Suppressor macrophage treated with lipopolysaccharide for 1 hour (primary cell): ENCODE measurements around the gene OARD1.
A peak's percentile ranks its signal among the peaks of the same experiment; 100 is the strongest.

Experiments used
- DNase-seq, 3 donors: peaks; one replicate each; pipeline ENCODE4 v3.0.0-alpha.2; 2020 to 2022

Gene OARD1

DNA sequence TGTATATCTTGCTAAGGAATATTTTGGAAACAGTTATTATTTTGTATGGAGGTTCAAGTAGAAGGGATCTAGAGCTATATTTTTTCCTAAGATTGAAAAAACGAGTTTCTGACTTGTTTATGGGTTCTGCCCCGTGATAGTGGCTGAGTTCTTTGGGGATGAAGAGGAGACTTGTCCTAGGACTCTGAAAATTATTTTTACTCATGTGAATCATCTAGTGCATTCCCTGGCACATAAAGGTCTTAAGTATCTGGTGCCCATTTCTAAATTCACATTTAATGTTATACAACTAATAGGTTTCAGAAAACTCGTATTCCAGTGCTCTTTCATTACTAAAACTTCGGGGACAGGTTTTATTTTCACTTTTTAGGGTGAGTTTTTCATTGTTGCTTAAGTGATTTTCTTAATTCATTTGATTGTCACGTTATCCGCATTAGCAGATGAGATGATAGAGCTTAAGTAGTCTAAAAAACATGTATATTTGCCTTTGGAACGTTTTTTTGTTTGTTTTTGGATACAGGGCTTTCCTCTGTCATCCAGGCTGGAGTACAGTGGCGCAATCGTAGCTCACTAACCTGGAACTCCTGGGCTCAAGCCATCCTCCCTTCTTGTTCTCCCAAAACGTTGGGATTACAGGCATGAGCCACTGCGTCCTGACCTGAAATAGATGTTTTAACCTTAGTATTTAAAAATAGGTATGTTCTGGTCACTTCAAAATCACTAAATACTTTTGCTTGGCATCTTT lies 2.7 kb upstream of the OARD1 start:
- DNase-seq = no peak

DNA sequence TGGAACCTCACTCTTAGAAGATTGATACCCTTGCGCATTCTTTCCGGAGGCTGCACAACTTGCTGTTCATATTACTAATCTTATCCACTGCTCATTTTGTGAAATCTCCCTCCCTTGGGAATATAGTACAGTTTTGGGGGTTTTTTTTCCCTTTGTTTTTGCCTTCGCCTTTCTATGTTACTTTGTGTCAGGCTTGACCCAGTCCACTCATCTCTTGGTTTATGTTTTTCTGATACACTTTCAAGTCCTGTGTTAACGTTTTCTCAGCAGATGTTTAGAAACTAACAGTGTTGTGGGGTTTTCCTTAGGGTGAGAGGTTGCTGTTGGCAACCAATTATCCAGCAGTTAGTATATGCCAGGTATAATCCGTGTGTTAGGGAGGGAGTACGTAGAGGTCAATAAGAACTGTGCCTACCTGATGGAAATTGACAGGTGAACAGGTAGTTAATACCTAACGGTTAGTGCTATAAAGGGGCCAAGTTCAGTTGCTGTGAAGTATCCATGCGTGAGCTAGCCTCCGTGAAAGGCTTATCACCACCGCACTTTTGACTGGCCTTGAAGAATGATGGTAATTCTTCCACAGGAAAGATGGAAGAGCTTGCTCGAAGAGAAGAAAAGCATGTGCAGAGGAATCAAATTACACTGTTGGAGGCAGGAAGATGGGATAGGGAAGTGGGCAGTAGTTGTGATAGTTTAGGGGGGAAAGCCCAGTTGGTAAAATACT lies 2.0 kb upstream of the OARD1 start:
- DNase-seq = peak; percentile 7 to 25 (median 14)

DNA sequence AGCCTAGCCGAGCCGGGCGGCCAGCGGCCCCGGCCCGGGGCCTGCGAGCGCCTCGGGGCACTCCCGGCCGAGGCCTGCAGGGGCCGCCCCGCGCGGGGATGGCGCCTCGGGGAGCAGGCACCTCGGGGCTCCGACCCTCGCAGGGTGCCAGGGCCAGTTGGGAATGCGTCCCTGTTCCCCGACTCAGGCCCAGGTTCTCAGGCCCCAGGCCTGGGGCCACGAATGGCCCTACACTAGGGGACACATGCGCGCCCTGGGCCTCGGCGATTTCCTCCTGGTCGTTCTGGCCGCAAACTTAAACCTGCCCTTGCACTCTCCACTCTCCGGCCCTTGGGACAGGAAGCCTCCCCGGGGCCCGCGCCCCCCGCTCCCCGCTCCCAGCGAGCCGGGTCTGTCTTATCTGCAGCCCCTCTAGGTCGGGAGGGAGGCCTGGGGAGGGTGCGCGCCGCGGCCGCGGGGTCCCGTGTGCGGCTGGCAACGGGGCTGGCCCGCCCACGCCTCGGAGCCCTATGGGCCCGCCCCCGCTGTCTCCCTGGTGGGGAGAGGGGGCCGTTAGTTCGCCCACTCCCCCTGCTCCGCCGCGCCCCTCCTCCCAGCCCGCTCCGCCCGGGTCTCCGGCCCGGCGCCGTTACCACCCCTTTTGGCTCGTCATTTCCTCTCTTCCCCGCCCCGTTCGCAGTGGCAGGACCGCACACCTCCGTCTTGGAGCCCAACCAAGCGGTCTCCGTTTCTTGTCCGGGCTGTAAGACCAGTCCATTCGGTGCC lies 1.2 kb upstream of the OARD1 start:
- DNase-seq = peak; percentile 71 to 84 (median 74)

DNA sequence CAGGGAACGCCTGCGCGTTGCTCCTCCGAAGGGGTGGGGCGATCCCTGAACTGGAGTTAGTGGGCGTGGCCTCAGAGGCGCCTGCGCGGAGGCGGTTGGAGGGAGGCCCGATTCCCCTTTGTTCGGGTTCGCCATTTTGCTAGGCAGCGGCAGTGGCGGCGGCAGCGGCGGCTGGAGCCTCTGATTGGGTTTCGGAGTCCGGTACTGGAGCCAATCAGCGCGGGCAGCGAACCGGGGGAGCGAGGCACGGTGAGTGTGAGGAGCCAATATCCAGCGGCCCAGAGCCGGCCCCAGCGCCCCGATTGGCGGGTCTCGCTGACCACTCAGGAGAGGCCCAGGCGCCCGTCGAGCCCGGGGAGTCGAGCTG lies 663 bp upstream of the OARD1 start, which contains the start of gene NFYA:
NFYA (plus strand) TSS at position 139 of the 367 bp plus-strand sequence. CDS start 6,116 bp downstream, outside the sequence.
- DNase-seq = no peak

DNA sequence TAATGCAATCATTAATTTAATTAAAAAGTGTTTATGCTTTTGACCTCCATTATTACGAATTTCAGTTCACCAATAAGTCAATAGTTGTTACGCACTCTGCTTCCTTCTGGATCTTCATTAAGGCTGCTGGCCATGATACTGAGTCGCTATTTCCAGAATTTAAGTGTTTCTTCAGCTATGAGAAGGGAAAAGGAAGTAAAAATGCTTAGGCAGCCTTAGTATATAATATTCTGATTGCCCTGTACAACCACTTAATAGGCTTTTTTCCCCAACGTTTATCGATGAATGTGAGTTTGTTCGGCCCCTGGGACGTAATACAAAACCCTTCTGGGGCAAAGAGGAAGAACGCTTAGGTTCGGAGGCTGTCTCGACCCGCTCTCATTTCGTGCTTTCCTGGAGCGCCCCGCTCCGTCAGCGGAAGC lies 644 bp downstream of the OARD1 start:
- peak in 1 of 3 donors; percentile 93 for DNase-seq

DNA sequence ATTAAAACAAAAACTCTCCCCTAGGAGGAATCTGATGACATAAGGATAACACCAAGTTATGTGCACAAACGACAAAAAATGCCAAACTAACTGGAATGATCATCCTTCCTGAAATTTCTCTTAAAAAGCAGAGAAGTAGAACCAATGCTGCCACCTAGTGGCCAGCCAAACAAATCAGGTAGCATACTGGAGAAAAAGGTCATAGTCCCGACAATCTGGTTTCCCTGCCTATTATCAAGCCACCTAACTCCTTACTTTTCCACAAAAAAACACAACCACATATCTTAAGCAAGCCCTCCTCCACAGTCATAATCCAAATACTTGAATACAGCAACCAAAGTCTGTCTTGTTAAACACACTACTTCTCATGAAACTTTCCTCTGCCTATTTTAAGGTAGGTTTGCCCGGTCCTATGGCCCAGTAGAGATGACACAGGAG lies 5.3 kb downstream of the OARD1 start:
- peak; percentile 84 to 89 (median 88) for DNase-seq

DNA sequence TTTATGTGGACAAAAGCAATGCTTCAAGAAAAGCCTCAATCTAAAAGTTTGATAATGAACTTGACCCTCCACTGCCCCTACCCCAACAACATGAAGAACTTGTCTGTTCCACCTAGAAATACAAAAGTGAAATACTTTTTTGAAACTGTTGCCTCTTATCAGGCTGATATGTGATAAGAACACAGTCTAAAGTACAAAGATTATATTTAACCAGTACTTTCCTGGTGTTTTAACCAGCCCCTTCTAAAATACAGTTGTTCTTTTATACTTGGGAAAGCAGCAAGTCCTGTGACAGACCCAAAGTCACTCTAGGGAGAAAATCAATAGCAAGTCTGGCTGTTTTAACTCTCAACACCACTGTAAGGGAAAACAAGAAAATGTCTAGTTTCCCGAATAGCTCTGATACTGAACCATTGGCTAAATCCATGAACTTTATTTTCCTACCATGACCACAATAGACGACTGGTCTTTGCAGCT lies 6.6 kb downstream of the OARD1 start:
- DNase-seq = no peak

DNA sequence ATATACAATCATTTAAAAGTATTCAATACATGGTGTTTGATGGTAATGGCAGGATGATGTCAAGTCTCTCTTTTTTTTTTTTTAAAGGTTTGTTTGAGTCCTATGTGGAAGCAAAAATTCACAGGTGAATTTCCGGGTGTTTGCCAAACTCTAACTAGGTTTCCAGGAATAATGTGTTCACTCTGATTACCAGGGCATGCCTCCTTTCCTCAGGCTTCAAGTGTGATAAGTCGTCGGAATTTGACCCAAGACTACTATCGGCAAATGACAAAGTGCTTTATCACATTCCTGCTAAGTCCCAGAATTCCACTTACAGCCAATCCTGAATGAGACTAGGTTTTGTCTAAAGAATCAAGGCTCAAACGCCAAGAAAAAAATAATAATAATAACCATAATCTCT lies 7.3 kb downstream of the OARD1 start:
- no peak for DNase-seq

DNA sequence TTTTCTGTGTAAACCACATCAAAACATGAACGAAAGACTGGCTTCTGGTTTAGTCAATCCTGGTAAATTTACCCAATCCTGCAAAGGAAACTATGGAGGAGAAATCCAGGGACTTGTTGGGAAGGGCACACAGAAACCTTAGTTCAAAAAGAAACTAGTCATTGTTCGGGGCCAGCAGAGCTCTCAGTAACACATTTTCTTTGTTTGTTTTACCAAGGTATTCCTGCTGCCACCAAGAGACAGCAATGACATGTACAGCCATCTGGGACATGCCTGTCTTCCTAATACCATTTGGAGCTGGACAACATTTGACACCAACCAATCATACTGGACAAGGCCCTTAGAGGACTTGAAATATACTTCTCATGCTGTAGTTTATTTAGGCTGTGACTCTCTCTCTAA lies 8.3 kb downstream of the OARD1 start:
- DNase-seq = no peak

DNA sequence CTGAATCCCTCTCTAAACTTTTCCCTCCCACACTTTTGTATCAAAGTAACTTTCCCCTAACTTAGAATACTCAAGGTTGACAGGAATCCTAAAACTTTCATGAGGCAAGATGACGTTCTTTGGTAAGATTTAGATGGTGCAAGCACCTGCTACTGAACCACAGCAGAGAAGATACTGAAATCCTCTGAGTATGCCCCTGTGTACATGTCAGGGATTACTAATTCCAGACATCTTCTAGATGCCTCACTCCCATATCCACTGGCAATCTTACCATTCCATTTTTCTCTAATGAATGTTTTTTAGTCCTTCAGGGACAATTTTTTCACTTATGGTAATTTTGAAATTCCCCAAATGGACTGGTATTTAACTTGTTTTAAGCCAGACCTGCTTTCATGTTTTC lies 10.1 kb downstream of the OARD1 start:
- no peak for DNase-seq

DNA sequence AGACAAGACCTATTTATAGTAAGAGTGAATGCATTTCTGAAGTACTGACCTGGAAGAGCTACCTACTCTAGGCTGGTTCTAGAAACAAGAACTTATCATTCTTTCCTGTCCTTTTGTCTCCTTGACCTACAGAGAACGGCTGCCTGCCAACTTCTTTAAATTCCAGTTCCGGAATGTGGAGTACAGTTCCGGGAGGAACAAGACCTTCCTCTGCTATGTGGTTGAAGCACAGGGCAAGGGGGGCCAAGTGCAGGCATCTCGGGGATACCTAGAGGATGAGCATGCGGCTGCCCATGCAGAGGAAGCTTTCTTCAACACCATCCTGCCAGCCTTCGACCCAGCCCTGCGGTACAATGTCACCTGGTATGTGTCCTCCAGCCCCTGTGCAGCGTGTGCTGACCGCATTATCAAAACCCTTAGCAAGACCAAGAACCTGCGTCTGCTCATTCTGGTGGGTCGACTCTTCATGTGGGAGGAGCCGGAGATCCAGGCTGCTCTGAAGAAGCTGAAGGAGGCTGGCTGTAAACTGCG lies 10.9 kb downstream of the OARD1 start:
- no peak for DNase-seq

DNA sequence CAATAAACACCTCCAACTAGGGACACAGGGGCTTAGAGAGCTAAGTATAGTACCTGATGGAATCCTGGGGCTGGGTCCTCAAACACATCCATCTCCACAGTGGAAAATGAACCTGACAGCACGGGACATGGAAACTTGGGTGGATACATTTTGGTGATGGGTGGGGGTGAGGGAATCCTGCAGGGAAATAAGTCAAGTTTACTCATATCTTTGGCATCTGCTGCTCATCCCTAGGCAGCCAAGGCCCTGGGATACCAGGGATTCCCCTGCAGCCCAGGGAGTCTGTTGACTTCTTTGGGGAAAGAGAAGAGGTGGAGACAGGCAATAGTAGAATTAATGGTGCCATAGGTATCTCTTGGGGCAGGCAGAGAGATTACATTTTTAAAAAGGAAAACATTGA lies 12.6 kb downstream of the OARD1 start:
- no peak for DNase-seq

DNA sequence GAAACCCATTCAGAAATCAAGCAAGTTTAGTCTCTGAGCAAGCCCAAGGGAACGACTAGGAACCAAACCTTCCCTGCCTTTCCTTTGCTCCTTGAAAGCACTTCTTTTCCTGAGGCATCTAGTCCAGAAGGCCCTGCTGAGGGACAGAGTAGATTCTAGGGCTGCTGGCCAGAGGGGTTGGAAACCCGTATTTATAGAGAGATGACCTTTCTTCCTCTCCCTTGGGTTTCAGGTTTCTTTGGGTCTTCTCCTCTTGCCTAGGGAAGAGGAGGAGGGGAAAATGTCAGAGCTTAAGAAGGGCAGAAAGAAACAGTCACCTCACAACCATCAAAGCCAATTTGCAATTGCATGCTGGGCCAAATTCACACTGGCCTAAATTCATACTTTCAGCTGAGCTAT lies 13.4 kb downstream of the OARD1 start:
- DNase-seq = no peak

DNA sequence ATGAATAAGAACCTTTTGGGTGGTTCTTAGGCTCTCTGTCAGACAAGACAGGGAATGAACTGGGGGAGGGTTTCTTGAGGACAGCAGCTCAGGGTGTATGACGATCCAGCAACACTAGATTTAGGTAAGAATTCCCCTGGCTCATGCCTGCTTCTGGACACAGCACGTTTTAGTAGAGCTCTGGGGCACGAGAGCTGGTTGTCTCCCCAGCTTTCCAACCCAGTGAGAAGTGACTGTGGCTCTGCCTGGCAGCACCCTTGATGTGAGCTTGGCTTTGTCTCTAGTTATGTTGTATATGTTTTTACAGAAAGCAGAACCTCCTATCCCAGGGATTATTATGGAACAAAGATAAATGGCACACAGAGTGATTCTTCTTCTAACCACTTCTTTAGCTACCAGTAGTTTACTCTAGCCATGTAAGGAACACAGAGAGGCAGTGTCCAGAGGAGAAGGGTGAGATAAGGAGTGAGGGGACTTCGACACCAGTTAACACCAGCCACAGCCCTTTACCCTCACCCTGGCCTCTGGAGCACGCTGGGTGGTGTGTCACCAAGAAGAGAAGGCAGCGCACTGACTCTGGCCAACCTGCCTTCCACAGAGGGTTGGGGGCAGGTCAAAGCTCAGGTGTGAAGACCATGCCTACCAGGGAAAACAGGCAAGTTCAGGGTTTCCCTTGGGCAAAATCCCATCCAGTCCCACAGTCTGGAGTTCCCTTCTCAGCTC lies 15.2 kb downstream of the OARD1 start:
- DNase-seq = no peak

DNA sequence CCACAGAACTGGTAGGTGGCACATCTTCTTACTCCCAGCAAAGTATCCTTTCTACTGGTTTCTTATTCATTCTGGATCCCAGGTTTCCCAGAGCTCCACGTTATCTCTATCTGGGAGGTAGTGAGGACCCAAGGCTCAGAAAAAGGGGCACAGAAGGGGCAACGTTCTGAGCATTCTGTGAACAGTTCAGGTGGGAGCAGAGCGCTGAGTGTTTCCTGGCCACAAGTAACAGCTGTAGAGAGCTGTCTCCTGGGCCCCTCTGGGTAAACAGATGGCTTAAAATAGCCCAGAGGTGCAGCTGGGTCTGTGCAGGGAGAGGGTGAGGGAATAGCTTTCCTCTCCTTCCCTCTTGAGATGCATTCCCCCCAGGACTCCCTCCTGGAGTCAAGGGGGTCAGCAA lies 17.0 kb downstream of the OARD1 start:
- DNase-seq = no peak

DNA sequence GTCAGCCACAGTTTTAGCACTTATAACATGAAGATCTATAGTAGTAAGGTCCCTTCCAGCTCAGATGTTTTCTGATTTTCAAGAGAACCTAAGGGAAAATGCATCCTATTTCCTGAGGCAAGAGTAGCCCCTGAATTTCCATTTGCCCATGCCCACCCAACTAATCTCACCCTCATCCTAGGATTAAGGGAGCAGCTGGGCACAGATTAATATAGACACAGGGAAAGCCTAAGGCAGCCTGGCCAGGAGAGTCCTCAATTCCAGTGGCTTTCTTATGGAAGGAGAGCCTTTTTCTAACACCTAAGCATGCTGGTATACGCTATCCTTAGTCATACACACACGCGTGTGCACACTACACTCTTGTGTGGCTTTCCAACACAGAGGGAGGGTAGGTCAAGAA lies 17.6 kb downstream of the OARD1 start:
- no peak for DNase-seq

DNA sequence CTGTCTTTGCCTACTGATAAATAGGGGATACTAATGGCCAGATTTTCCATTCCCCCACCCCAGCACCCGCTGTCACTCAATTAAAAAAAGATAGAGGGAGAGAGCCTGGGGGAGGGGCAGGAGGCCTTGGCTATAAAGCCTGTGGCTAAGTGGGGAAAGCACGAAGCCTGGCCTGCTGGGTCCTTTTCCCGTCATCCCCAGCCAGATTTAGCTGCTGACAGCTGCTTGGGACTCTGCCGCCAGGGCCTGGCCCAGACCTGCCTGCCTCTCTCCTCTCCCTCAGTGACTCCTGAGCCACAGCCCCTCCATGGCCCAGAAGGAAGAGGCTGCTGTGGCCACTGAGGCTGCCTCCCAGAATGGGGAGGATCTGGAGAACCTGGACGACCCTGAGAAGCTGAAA lies 19.1 kb downstream of the OARD1 start, which contains the start of gene APOBEC2:
APOBEC2 (plus strand) TSS at position 162 of the 400 bp plus-strand sequence; CDS start at position 308, 146 bp downstream.
- no peak for DNase-seq

DNA sequence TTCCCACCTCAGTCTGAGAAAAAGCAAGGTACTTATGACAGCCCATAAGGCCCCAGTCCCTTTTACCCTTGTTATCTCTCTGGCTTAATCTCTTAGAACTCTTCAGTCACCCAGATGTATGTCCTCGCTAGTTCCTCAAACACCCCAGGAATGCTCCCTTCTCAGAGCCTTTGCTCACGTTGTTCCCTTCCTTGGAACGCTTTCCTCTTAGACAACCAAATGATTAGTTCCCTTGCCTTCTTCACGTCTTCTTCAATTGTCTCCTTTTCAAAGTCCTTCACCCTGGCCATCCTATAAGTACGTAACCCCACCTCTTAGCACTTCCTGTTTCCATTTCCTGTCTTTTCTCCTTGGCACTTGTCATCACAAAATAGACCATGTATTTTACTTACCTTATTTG lies 20.3 kb downstream of the OARD1 start:
- peak; percentile 28 to 40 (median 35) for DNase-seq

DNA sequence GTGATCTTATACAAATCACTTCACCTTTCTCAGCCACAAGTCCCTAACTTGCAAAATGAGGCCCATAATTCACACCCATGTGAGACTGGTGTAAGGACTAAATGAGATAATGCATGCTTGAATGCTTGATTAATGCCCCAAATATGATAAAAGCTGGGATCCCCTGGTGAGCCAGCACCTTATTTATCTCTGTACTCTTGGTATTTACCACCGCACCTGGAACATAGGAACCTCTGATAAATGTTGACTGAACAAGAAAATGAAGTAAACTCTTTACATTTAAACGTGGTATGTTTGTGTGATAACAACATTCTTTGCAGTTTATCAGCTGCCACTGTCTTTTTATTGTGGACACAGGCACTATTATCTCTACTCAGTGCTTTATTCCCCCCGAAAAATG lies 21.6 kb downstream of the OARD1 start:
- no peak for DNase-seq

DNA sequence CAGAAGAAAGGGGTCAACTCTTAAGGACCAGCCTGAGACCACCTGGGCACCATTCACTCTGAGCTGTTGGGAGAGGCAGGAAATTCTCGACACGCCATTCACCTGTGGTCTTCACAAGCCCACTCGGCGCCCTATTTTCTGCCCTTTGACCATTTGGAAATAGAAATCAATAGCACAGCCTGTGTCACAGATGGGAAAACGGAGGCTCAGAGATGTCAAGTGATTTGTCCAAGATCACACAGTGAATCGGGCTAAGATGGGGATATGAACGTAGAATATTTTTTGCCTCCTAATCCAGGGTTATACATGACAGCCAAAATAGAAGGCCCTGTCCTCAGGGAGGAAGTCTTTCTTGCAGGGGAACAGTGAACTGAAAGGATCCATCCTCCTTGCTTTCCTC lies 22.2 kb downstream of the OARD1 start:
- DNase-seq = no peak

DNA sequence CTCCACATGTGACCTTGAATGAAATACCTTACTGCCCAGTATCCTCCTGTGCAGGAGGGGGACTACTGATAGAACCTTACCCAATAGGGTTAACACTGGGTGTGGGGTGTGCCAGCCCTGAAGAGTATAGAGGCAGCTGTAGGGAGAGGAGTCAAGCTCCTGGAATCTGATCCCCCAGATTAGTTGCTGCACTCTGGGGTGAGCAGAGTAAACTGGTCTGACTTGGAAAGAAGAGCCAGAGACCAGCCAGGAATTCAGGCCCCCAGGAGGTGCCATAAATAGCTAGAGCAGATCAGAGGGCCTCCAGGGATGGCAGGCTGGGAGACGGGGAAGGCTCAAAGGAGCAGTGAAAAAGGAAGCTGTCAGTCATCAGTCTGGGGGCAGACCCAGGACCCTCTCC lies 22.6 kb downstream of the OARD1 start:
- DNase-seq = no peak
